Subcutaneous adipose tissue (tissue), 4 donors: Measurements from ENCODE around the gene VEGFB. TPM values are rescaled to one million over a fixed set of nuclear protein-coding genes. Genes with fewer than 3 reads are reported as not detected.

Experiments
- CTCF ChIP-seq: fragments of 450-650 bp; IDR thresholded peaks from one replicate; pipeline ENCODE4 v1.5.1; 2016; ENCODE audit warnings: low read depth, mild to moderate bottlenecking, control low read depth, antibody characterized with exemption, moderate library complexity
- total RNA-seq, 4 donors: library from RNA; depleted of rRNA; stranded (reverse); fragments of >200 nt; gene quantifications; one replicate each; pipeline ENCODE4 v1.1.0, GENCODE V29; 2016

VEGFB gene
- total RNA-seq, 4 donors from 2014 or later = 122 to 332 (median 231) TPM

- TF ChIP-seq CTCF = no peak
Observed at GRCh38 chr11:64284962-64285884, 50.8 kb downstream of the VEGFB start, which contains the start of gene GPR137. TSS of gene GPR137 (plus strand) at chr11:64285848. CDS start at chr11:64286525, 677 bp downstream.

- TF ChIP-seq CTCF = no peak
Observed at GRCh38 chr11:64285885-64286800, 51.8 kb downstream of the VEGFB start.

GRCh38 chr11:64286801-64287159 is 52.4 kb downstream of the VEGFB start:
- no peak for TF ChIP-seq CTCF

GRCh38 chr11:64287676-64288352 is 53.4 kb downstream of the VEGFB start:
- TF ChIP-seq CTCF = no peak

GRCh38 chr11:64288353-64288750 is 54.0 kb downstream of the VEGFB start:
- no peak for TF ChIP-seq CTCF

Other genes with a start within 250 kb of the VEGFB start
- gene OTUB1, start 248.1 kb upstream of the VEGFB start, total RNA-seq = 10 to 100 TPM; 41.6 to 49.1 (median 44.4) TPM
- gene FLRT1, start 198.7 kb upstream of the VEGFB start, total RNA-seq = under 1 TPM in 1 of 4 donors, not detected in 3; 0.22 TPM
- gene MACROD1, start 68.5 kb upstream of the VEGFB start, total RNA-seq = 10 to 100 TPM in 3 of 4 donors, 1 to 10 TPM in 1; 8.0 to 24.0 (median 19.8) TPM
- 100 to 1,000 TPM in 1 of 4 donors, 10 to 100 TPM in 3; 53.5 to 100 (median 72.6) TPM for gene STIP1, start 48.4 kb upstream of the VEGFB start, total RNA-seq
- gene FERMT3, start 27.9 kb upstream of the VEGFB start, total RNA-seq = 10 to 100 TPM; 23.5 to 97.6 (median 42.2) TPM
- gene TRPT1, start 8.4 kb upstream of the VEGFB start, total RNA-seq = 10 to 100 TPM; 34.1 to 89.1 (median 43.6) TPM
- 10 to 100 TPM; 19.2 to 77.6 (median 41.8) TPM for gene NUDT22, start 8.3 kb upstream of the VEGFB start, total RNA-seq
- gene DNAJC4, start 4.0 kb upstream of the VEGFB start, total RNA-seq = 10 to 100 TPM; 21.5 to 32.0 (median 26.9) TPM
- 10 to 100 TPM; 32.0 to 40.9 (median 36.7) TPM for gene FKBP2, start 6.5 kb downstream of the VEGFB start, total RNA-seq
- gene PPP1R14B, start 12.4 kb downstream of the VEGFB start, total RNA-seq = 10 to 100 TPM; 64.3 to 73.1 (median 69.1) TPM
- gene PLCB3, start 16.9 kb downstream of the VEGFB start, total RNA-seq = 10 to 100 TPM; 10.8 to 17.9 (median 16.3) TPM
- 10 to 100 TPM; 47.1 to 92.5 (median 90.6) TPM for gene BAD, start 50.1 kb downstream of the VEGFB start, total RNA-seq
- 10 to 100 TPM in 3 of 4 donors, 1 to 10 TPM in 1; 7.7 to 18.1 (median 14.7) TPM for gene GPR137, start 51.3 kb downstream of the VEGFB start, total RNA-seq
- gene KCNK4, start 56.7 kb downstream of the VEGFB start, total RNA-seq = not detected
- gene CATSPERZ, start 65.8 kb downstream of the VEGFB start, total RNA-seq = not detected
- gene ESRRA, start 70.9 kb downstream of the VEGFB start, total RNA-seq = 10 to 100 TPM; 16.3 to 54.1 (median 35.5) TPM
- 100 to 1,000 TPM; 225 to 266 (median 241) TPM for gene TRMT112, start 83.0 kb downstream of the VEGFB start, total RNA-seq
- 100 to 1,000 TPM; 122 to 236 (median 223) TPM for gene PRDX5, start 83.5 kb downstream of the VEGFB start, total RNA-seq
- 10 to 100 TPM in 2 of 4 donors, 1 to 10 TPM in 2; 7.0 to 18.2 (median 11.2) TPM for gene CCDC88B, start 105.6 kb downstream of the VEGFB start, total RNA-seq
- gene RPS6KA4, start 124.6 kb downstream of the VEGFB start, total RNA-seq = 10 to 100 TPM in 3 of 4 donors, 1 to 10 TPM in 1; 7.2 to 27.5 (median 16.3) TPM